Gastrocnemius medialis (tissue), 4 donors: ENCODE results near the gene SEPTIN12. TPM values are rescaled to one million over a fixed set of nuclear protein-coding genes. Genes with fewer than 3 reads are reported as not detected.

Source experiments
- ATAC-seq, 2 donors: fragments of 150-250 bp; one replicate each; pipeline ENCODE4 v1.9.1; 2016
- DNase-seq, 2 donors: peaks; one replicate each; pipeline ENCODE4 v3.0.0-alpha.2; 2019
- H3K27ac ChIP-seq, 4 donors: fragments of 200-600 bp; sonication (generic); 1 replicate in 1 of 4; 2 replicates in 3 of 4; pipeline ENCODE4 v1.5.1; 2016 to 2018; ENCODE audit warnings: mild to moderate bottlenecking in 2 of 4, moderate library complexity in 1 of 4
- H3K27me3 ChIP-seq, 3 donors: fragments of 200-600 bp; sonication (generic) in 2 of 3; 1 replicate in 1 of 3; 2 replicates in 2 of 3; pipeline versions ENCODE4 v1.5.1 to v1.6.0; 2016 to 2019; ENCODE audit warnings: mild to moderate bottlenecking in 1 of 3, moderate library complexity in 1 of 3
- H3K36me3 ChIP-seq, 2 donors: fragments of 200-600 bp; sonication (generic) in 1 of 2; one replicate each; pipeline ENCODE4 v1.5.1; 2017 to 2018
- H3K4me1 ChIP-seq, 2 donors: fragments of 200-600 bp; sonication (generic) in 1 of 2; one replicate each; pipeline ENCODE4 v1.5.1; 2016 to 2017; ENCODE audit warnings: mild to moderate bottlenecking in 2 of 2
- H3K4me3 ChIP-seq, 4 donors: fragments of 200-600 bp; sonication (generic) in 3 of 4; 1 replicate in 1 of 4; 2 replicates in 3 of 4; pipeline ENCODE4 v1.5.1; 2016 to 2019; ENCODE audit warnings: mild to moderate bottlenecking in 2 of 4
- H3K9me3 ChIP-seq, 3 donors: fragments of 200-600 bp; sonication (generic) in 2 of 3; 1 replicate in 1 of 3; 2 replicates in 2 of 3; pipeline ENCODE4 v1.5.1; 2016 to 2019
- POLR2A ChIP-seq, 2 donors: fragments of 450-650 bp; IDR thresholded peaks; one replicate each; pipeline ENCODE4 v1.6.1; 2017; ENCODE audit warnings: antibody characterized with exemption in 2 of 2, mild to moderate bottlenecking in 2 of 2, moderate library complexity in 2 of 2
- in situ Hi-C, 4 donors: fragments of 200-750 bp; cut with MboI; loops; one replicate each; pipeline versions ENCODE4 v1.15.0 to v1.8.0; 2017; ENCODE audit warnings: low sequenced_read_pairs in 4 of 4
- intact Hi-C: fragments of 100-400 bp; cut with DNase I; formaldehyde crosslinking; loops from one replicate; pipeline ENCODE4 v1.15.1; 2023; ENCODE audit warnings: low total_unique reads
- total RNA-seq, 4 donors: library from RNA; depleted of rRNA; stranded (reverse); fragments of >200 nt; gene quantifications; one replicate each; pipeline versions ENCODE4 v1.1.0 to v1.2.3, GENCODE V29; 2016
- TF ChIP-seq, protein P1 (sequence below), 5 experiments: fragments of 450-650 bp in 3 of 5; fragments of 200-600 bp in 2 of 5; sonication (generic) in 2 of 5; IDR thresholded peaks in 4 of 5; conservative IDR thresholded peaks in 1 of 5; 1 replicate in 4 of 5; 2 replicates in 1 of 5; pipeline ENCODE4 v1.5.1; 2016 to 2019; ENCODE audit warnings: antibody characterized with exemption in 5 of 5, mild to moderate bottlenecking in 3 of 5, moderate library complexity in 3 of 5

Gene SEPTIN12
- total RNA-seq, 4 donors from 2014 or later: not detected

DNA sequence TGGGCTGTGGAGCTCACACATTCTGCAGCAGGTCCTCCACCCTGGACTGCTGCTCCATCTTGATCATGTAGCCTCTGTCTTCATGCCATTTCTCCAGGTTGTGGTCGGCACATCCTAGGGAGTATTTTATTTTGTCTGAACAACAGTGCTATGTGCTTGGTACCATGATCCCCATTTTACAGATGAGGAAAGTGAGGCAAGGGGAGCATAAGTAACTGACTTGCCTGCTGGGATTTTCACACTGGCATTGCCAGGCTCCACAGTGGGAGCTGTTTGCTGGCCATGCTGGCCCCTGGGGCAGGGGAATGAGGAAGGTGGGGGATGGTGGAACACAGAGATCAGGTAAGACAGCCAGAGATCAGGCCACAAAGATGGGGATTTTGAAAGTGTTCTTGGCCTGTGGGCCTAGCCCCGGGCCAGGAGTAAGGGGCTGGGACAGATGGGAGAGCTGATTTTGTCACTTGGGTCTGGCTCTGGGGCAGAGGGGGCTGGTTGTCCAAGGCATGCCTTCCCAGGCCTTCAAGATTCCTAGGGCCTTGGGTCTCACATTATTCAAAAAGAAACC is 11.9 kb downstream of the SEPTIN12 start:
- Histone ChIP-seq H3K4me1 (no peaks in the 10 kb centered on the region), H3K9me3 (no peaks in the 10 kb centered on the region), H3K4me3 (no peak overlapping the region), H3K27ac (no peak overlapping the region), H3K36me3 (no peaks in the 10 kb centered on the region), H3K27me3 (no peaks in the 10 kb centered on the region)
- intact Hi-C loops: no loop called here
- in situ Hi-C loops: no loop called here
- DNase-seq (no peak), ATAC-seq (no peak)
- TF ChIP-seq, protein P1, sequence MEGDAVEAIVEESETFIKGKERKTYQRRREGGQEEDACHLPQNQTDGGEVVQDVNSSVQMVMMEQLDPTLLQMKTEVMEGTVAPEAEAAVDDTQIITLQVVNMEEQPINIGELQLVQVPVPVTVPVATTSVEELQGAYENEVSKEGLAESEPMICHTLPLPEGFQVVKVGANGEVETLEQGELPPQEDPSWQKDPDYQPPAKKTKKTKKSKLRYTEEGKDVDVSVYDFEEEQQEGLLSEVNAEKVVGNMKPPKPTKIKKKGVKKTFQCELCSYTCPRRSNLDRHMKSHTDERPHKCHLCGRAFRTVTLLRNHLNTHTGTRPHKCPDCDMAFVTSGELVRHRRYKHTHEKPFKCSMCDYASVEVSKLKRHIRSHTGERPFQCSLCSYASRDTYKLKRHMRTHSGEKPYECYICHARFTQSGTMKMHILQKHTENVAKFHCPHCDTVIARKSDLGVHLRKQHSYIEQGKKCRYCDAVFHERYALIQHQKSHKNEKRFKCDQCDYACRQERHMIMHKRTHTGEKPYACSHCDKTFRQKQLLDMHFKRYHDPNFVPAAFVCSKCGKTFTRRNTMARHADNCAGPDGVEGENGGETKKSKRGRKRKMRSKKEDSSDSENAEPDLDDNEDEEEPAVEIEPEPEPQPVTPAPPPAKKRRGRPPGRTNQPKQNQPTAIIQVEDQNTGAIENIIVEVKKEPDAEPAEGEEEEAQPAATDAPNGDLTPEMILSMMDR (IDR thresholded peaks at IDR 0.05 in 4 of 5, conservative IDR thresholded peaks at IDR 0.05 in 1 of 5): no peak
- TF ChIP-seq POLR2A (IDR thresholded peaks at IDR 0.05): no peak

DNA sequence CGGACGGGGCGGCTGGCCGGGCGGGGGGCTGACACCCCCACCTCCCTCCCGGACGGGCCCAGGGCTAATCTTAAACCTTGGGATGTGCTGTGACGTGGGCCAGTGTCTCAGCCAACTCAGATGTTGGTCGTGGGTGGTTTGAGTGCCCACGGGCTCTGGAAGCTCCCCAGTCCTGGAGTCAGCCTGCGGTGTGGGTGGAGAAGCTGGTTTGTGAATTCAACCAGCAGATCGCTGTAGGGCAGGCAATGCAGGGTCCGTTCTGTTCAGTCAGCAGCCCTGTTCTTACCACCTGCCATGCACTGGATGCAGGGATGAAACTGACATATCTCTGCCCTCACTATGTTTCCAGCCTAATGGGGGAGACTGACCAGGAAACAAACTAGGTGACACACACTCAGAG is 13.1 kb downstream of the SEPTIN12 start:
- Histone ChIP-seq H3K4me3 (no peak overlapping the region), H3K4me1 (no peaks in the 10 kb centered on the region), H3K36me3 (no peaks in the 10 kb centered on the region), H3K27me3 (no peaks in the 10 kb centered on the region), H3K9me3 (no peaks in the 10 kb centered on the region), H3K27ac (no peak overlapping the region)
- no peak for ATAC-seq
- intact Hi-C loops: no loop called here
- TF ChIP-seq, protein P1 (IDR thresholded peaks at IDR 0.05 in 4 of 5, conservative IDR thresholded peaks at IDR 0.05 in 1 of 5): no peak
- TF ChIP-seq POLR2A (IDR thresholded peaks at IDR 0.05): no peak
- DNase-seq: no peak
- in situ Hi-C loops: no loop called here

DNA sequence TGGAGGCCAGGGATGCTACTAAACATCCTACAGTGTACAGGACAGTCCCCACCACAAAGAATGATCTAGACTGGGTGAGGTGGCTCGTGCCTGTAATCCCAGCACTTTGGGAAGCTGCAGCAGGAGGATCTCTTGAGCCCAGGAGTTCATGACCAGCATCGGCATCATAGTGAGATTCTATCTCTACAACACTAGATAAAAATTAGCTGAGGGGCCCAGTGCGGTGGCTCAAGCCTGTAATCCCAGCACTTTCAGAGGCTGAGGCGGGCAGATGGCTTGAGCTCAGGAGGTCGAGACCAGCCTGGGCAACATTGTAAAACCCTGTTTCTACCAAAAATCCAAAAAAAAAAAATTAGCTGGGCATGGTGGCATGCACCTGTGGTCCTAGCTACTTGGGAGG is 15.8 kb downstream of the SEPTIN12 start:
- in situ Hi-C loops: no loop called here
- H3K36me3 ChIP-seq: no peaks in the 10 kb centered on the region
- no peak overlapping the region for H3K27ac ChIP-seq
- H3K4me1 ChIP-seq: peaks cover 10 to 12% of the 10 kb centered on the region in 2 donors
- no peak for TF ChIP-seq POLR2A (IDR thresholded peaks at IDR 0.05)
- TF ChIP-seq, protein P1 (IDR thresholded peaks at IDR 0.05 in 4 of 5, conservative IDR thresholded peaks at IDR 0.05 in 1 of 5): no peak
- intact Hi-C loops: no loop called here
- no peaks in the 10 kb centered on the region for H3K27me3 ChIP-seq
- no peaks in the 10 kb centered on the region for H3K9me3 ChIP-seq
- no peak for DNase-seq
- ATAC-seq: no peak
- no peak overlapping the region for H3K4me3 ChIP-seq

DNA sequence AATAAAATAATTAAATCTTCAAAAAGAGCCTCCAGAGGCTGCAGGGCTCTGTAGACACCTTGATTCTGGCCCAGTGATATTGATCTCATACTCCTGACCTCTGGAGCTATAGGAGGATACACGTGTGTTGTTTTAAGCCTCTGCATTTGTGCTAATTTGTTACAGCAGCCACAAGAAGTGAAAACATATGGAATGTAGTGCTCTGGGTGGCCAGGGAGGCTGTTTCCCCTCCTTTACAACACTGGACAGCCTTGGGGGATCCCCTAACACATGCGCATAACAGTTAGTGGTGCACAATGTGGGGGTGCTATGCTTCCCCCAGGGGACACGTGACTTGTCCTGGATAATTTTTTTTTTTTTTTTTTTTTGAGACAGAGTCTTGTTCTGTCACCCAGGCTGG is 16.5 kb downstream of the SEPTIN12 start:
- TF ChIP-seq POLR2A (IDR thresholded peaks at IDR 0.05): no peak
- TF ChIP-seq, protein P1 (IDR thresholded peaks at IDR 0.05 in 4 of 5, conservative IDR thresholded peaks at IDR 0.05 in 1 of 5): no peak
- DNase-seq (no peak), ATAC-seq (no peak)
- Histone ChIP-seq H3K4me1 (peaks cover 10 to 14% of the 10 kb centered on the region in 2 donors), H3K9me3 (no peaks in the 10 kb centered on the region), H3K36me3 (no peaks in the 10 kb centered on the region), H3K4me3 (no peak overlapping the region), H3K27ac (no peak overlapping the region), H3K27me3 (no peaks in the 10 kb centered on the region)
- intact Hi-C loops (no loop called here), in situ Hi-C loops (no loop called here)

DNA sequence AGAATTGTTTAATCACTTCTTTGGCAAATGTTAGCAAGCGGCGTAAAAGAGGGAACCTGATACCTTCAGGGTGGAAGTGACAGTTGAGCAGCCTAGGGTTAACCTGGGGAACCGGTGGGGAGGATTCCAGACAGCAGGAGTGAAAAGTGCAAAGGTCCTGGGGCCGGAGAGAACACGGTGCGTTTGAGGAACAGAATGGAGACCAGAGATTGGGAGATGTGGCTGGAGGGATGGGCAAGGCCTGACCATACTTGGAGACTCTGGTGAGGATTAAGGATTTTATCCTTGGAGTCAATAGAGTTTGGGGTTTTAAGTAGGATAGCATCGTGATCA is 18.9 kb downstream of the SEPTIN12 start:
- H3K27me3 ChIP-seq: no peaks in the 10 kb centered on the region
- ATAC-seq: no peak
- in situ Hi-C loops (no loop called here), intact Hi-C loops (loop anchor here (2.0 kb wide), 1 partner anchor 34 kb away; the partner anchor contains the start of gene ROGDI)
- TF ChIP-seq, protein P1 (IDR thresholded peaks at IDR 0.05 in 4 of 5, conservative IDR thresholded peaks at IDR 0.05 in 1 of 5): no peak
- no peak for TF ChIP-seq POLR2A (IDR thresholded peaks at IDR 0.05)
- peak overlapping the region; percentile 83 to 95 (median 92) for H3K27ac ChIP-seq
- peak overlapping the region; percentile 74 to 99 (median 90) for H3K4me3 ChIP-seq
- no peak for DNase-seq
- H3K9me3 ChIP-seq: no peaks in the 10 kb centered on the region
- H3K4me1 ChIP-seq: peaks cover 25 to 30% of the 10 kb centered on the region in 2 donors
- peaks cover 0 to 14% of the 10 kb centered on the region in 2 donors for H3K36me3 ChIP-seq
